ENCODE data around the gene PCBP3.
A peak's percentile ranks its signal among the peaks of the same experiment; 100 is the strongest.
"Not testable (repeated sequence)": the region's sequence is repeated elsewhere in the genome, so short reads cannot be mapped to it uniquely, and the experiment has no call there.

The PCBP3 gene

DNA sequence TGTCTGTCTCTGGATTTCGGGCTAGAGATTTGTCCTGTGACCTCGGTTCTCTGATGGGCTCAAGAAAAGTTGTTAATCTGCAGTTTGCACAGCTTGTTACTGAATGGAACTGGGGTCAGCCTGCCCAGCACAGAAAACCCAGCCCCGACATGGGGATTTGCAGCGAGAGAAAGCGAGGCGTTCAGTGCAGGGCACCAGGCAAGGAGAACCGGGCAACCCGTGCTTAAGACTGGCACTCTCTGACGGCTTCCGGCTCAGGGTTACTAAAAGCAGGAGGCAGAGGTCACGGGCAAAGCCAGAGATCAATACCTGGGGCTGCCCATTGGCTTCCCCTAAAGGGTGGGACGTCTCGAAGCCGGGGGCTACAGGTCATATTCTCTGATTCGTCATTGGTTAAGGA lies 308.2 kb downstream of the PCBP3 start:
- DNase-seq (ENCODE audit: extremely low read depth in 1 of 2, low read depth in 1 of 2): no peak

DNA sequence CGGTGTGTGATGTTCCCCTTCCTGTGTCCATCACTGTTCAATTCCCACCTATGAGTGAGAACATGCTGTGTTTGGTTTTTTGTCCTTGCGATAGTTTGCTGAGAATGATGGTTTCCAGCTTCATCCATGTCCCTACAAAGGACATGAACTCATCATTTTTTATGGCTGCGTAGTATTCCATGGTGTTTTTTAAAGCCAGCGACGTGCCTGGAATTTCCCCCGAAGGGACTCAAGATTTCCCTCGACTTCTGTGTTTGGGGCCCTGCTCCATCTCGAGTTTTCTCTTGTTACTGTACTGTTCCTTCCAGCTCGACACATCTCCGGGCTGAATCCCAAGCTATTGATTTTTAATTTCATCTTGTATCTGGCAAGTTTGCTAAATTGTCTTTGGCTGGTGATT lies 309.0 kb downstream of the PCBP3 start:
- not testable (repeated sequence) for DNase-seq (ENCODE audit: extremely low read depth in 1 of 2, low read depth in 1 of 2)

DNA sequence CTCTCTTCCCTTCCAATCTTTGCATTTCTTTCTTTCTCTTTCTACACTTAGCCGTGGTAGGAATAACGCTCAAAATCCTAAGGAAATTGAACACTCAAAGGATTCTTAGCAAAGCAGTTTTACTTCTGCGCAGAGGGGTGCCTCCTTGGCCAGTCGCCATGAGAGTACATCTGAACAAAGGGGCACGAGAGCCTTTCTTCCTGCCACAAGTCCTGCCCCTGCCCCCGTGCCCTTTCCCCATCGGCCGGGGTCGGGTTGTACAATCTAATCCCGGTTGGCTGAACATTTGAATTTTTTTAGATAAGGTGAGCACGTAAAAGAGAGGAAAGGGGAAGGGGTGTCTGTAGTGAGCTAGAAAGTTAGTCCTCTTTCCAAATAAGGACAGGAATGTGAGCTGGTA lies 309.4 kb downstream of the PCBP3 start:
- no peak for DNase-seq (ENCODE audit: extremely low read depth in 1 of 2, low read depth in 1 of 2)

DNA sequence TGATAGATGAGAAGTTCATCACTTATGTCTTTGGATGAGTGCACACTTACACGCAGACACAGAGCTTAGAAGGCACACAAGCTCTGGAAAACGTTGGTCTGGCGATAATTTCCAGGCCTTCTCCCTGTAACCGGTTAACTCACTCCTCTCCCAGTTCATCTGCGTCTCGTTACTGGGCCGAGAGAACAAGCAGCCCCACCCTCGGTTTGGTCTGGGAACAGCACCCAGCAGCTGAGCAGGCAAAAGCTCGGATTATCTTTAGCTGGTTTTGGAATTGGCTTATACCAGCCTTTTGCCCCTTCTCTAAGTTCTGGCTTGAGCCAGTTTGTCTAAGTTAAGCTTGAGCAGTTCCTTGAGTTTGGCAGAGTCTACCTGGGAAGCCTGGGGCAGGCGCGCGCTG lies 310.7 kb downstream of the PCBP3 start:
- no peak for DNase-seq (ENCODE audit: extremely low read depth in 1 of 2, low read depth in 1 of 2)

DNA sequence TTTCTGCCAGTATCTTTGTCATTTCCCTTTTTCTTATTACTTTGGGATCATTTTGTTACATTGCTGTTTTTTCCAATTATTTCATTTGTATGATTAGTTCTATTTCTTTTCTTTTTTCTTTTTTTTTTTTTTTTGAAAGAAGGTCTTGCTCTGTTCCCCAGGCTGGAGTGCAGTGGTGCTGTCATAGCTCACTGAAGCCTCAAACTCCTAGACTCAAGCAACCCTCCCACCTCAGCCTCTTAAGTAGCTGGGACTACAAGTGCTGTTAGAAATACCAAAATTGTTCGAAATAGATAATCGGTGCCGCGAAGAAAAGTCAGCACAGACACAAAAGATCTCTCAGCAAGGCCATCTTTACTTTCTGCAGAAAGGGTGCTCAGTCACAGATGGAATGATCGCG lies 311.4 kb downstream of the PCBP3 start:
- DNase-seq (ENCODE audit: extremely low read depth in 1 of 2, low read depth in 1 of 2): no peak

DNA sequence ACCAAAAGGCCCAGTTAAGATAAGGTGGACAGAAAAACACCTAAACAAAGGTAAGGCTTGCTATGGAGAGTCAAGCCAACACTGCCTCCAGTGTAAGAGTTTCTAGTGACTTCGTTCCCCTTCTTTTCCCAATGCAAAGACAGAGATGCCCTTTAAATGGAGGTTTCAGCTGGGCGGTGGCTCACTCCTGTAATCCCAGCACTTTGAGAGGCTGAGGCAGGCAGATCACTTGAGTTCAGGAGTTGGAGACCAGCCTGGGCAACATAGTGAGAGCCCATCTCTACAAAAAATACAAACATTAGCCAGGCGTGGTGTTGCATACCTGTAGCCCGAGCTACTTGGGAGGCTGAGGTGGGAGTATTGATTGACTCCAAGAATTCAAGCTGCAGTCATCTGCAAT lies 314.0 kb downstream of the PCBP3 start:
- DNase-seq (ENCODE audit: extremely low read depth in 1 of 2, low read depth in 1 of 2): no peak

DNA sequence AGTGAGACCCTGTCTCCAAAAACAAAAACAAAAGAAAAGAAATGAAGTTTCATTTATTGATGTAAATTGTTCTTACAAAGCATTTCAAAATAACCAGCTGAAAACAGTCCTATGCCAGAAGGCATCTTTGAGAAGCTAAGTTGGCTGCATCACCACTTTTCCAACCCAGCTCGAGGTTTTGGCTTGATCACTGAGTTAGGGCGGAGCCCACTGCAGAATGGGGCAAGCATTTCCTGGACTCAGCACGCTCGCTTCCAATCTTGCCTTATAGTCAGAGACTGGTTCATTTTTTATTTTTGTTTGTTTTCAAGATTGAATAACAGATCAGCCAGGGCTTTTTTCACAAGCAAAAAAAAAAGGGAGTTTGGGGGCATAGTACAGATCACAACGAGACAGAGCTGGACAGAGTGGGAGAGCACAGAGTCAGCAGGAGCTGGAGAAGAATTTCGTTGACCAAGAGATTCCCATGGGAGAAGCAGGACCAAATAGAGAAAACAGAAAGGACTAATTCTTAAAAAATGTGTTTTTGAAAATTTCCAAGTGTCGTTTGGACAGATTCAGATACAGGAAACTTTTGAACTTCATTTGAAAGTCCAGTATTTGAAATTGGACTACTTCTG lies 314.6 kb downstream of the PCBP3 start:
- DNase-seq (ENCODE audit: extremely low read depth in 1 of 2, low read depth in 1 of 2): no peak

DNA sequence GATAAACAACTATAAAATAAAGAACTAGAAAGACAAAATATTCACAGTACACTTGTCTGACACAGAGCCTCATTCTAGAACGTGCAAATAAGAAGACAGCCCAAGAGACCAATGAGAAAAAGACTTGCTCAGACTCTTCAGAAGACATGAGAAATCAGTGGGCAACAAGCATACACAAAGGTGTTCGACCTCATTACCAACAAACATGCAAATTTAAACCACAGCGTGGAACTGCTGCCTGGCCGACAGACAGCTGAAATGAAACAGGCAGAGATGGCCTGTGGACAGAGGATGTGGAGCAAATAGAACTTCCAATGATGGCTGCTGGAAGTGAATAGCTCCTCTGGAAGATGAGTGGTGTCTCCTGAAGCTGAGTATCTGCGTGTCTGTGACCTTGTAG lies 315.7 kb downstream of the PCBP3 start:
- DNase-seq (ENCODE audit: extremely low read depth in 1 of 2, low read depth in 1 of 2): no peak

DNA sequence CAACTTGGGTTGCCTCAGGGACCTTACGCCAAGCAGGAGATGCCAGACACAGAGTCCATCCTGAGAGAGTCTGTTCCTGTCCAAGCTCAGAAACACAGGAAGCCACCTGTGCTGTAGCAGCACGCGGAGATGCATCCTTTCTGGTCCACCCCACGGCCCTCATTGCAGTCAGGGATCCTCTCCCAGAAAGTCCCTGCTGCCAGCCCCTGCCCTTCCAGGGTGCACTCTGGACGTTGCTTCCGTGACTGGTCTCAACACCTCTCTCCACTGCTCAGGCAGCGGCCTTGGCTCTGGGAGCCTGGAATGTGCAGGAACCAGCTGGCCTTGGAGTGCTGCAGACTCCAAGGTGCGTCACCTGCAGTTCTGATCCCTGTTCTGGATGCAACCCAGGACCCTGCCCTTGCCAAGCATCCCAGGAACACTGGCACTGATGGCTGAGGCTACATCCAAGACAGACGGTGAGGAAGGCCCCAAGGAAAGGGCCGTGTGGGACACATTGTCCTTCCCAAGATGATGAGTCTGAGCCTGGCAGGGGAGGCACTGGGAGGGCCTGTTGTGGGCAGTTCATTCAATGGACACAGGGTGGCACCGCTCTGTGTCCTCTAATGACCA lies 316.4 kb downstream of the PCBP3 start:
- DNase-seq (ENCODE audit: extremely low read depth in 1 of 2, low read depth in 1 of 2): no peak

DNA sequence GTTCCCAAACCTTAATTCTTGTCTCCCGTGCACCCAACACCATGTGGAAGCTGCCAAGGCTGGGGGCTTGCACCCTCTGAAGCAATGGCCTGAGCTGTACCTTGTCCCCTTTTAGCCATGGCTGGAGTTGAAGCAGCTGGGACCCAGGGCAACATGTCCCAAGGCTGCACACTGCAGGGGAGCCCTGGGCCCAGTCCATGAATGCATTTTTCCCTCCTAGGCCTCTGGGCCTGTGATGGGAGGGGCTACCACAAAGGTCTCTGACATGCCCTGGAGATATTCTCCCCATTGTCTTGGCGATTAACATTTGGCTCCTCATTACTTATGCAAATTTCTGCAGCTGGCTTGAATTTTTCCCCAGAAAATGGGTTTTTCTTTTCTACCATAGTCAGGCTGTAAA lies 317.9 kb downstream of the PCBP3 start:
- DNase-seq (ENCODE audit: extremely low read depth in 1 of 2, low read depth in 1 of 2): not testable (repeated sequence)

DNA sequence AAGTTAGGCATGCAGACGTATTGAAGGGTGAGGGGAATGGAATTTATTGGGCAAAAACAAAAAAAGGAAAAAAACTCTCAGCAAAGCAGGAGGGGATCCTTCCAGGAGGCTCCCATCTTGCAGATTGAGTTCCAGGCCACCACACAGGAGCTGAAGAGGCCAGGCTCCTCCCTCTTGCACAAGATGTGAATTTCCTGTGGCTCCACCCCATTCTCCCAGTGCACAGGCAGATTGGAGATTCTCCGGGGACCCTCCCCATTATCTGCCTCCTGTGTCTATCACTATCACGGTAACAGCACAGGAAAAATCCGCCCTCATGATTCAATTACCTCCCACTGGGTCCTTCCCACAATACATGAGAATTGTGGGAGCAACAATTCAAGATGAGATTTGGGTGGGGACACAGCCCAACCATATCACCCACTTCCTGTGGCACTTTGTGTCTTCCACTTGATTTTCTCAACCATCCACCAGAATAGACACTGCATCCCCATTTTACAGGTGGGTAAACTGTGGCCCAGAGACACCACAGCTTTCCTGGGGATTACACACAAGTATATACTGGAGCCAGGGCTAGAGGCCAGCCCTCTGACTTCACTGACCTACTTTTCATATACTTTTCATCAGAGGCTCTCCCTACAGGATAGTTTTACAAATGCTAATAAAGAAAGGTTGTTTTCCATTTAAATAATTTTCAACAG lies 319.2 kb downstream of the PCBP3 start:
- no peak for DNase-seq (ENCODE audit: extremely low read depth in 1 of 2, low read depth in 1 of 2)

DNA sequence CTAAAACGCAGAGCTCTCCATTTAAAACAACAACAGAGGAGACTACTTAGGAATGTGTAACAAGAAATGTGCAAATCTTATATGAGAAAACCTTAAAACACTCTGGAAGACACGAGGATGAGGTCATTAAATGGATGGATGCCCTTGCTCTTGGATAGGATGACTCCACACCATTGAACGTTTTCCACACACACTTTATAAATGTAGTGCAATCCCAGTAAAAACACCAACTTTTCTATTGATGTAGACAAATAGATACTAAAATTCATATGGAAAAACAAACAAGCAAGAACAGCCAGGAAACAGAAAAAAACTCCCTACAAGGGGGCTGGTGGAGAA lies 319.7 kb downstream of the PCBP3 start:
- DNase-seq (ENCODE audit: extremely low read depth in 1 of 2, low read depth in 1 of 2): no peak

DNA sequence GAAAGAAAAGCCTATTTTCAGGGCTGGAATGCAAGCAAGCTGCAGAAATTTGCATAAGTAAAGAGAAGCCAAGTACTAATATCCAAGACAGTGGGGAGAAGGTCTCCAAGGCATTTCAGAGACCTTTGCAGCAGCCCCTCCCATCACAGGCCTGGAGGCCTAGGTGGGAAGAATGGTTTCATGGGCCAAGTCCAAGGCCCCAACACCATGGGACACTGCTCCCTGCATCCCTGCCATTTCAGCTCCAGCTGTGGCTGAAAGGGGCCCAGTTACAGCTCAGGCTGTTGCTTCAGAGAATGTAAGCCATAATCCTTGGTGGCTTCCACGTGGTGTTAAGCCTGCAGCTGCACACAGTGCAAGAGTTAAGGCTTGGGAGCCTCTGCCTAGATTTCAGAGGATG lies 321.1 kb downstream of the PCBP3 start:
- DNase-seq (ENCODE audit: extremely low read depth in 1 of 2, low read depth in 1 of 2): no peak

DNA sequence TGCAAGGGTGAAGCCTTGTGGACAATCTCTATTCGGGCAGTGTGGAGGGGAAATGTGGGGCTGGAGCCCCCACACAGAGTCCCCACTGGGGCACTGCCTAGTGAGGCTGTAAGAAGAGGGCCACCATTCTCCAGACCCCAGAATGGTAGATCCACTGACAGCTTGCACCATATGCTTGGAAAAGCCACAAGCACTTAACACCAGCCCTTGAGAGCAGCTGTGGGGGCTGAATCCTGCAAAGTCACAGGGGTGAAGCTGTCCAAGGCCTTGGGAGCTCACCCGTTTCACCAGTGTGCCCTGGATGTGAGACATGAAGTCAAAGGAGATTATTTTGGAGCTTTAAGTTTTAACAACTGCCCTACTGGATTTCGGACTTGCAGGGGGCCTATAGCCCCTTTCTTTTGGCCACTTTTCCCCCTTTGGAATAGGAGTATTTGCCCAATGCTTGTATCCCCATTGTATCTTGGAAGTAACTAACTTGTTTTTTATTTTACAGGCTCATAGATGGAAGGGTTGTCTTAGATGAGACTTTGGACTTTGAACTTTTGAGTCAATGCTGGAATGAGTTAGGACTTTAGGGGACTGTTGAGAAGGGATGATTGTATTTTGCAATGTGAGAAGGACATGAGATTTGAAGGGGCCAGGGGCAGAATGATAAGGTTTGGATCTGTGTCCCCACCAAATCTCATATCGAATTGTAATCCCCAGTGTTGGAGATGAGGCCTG lies 321.7 kb downstream of the PCBP3 start:
- no peak for DNase-seq (ENCODE audit: extremely low read depth in 1 of 2, low read depth in 1 of 2)

DNA sequence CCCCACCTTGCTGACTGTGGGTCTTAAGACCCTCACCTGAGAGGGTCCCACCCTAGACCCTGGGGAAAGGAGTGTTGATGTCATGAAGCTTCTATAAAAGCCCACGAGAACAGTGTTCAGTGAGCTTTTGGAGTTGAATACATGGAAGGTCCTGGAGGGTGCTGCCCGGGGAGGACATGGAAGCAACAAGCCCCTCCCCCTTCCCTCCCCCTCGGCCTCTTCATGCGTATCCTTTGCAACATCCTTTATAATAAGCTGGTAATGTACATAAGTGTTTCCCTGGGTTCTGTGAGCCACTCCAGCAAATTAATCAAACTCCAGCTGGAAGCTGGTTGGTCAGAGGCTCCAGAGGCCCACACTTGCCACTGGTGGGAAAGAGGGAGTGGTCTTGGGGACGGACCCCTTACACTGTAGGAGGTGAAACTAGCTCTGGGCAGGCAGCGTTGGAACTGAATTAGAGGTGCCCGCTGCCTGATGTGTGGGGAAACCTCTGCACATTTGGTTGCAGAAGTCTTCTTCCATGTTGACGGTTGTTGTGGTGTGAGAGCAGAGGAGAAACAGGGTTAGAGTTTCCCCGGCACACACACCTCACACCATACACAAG lies 323.4 kb downstream of the PCBP3 start:
- no peak for DNase-seq (ENCODE audit: extremely low read depth in 1 of 2, low read depth in 1 of 2)

DNA sequence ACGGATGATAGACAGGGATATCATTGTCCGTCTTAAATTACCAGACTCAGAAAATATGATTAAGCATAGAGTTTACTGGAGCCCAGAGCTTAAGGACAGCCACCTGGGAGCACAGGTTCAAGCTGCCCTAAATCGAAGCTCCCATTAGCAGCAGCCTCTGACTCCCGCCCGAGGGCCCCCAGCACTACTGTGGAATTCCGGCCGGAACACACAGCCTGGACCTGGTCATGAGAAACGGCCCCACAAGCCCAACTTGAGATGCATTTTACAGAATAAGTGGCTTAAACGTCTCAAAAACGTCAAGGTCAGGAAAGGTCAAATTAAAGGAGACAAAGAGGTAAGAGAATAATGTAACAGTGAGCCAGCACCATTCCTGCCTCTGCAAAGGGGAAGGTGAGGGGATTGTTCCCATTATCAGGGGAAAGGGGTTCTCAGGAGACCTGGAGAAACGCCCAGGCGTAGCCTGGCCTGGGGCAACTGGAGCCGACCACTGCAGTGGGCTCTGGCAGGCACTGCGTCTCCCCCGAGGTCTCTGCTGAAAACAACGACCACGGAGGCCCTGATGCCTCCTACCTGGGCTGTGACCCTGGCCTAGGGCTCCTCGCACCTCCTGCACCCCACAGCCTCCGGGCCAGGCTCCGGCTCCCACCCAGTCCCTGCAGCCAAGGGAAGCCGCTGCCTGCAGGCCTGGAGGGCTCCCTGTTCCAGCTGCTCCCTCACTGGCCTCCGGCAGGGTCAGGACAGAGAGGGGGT lies 326.6 kb downstream of the PCBP3 start:
- DNase-seq (ENCODE audit: extremely low read depth in 1 of 2, low read depth in 1 of 2): no peak

DNA sequence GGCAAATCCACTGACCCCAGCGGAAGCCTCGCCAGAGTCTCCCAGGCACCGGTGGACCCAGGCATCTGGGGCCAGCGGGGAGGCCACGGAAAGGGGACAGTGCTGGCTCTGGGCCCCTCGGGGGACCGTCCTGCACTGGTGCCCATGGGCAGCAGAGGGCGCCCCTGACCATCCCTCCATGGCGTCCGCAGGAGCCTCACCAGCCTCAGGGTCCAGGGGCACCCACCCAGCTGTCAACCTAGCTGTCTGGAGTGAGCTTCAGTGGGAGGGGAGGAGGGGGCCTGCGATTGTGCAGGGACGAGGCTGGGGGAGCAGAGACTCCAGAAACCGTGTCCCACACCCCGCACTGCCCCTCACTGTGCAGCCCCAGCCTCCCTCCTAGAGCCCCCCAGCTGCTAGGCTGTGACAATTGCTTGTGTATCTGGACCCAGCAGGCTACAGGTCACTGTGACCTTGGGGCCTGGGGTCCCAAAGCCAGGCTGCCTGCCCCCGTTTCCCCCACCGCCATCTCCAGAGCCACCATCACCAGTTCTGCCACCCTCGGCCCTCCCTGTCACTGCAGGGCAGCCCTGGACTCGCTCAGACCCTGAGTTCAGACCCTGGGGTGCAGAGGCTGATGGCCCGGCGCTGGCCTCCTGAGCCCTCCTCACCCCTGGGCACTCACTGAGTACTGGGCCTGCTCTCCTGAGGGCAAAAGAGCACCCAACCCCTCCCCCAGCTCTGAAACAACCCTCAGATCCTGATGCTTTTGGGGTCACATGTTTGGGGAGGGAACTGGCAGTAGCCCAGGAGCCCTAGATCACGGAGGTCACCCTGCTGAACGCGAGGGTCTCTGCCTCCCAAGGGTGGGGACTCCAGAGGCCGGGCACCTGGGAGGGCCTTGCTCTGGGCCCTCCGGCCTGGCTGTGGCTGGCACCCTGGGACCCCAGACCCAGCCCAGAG lies 327.4 kb downstream of the PCBP3 start:
- peak in 1 of 2 donors; percentile 25 for DNase-seq (ENCODE audit: extremely low read depth in 1 of 2, low read depth in 1 of 2)

DNA sequence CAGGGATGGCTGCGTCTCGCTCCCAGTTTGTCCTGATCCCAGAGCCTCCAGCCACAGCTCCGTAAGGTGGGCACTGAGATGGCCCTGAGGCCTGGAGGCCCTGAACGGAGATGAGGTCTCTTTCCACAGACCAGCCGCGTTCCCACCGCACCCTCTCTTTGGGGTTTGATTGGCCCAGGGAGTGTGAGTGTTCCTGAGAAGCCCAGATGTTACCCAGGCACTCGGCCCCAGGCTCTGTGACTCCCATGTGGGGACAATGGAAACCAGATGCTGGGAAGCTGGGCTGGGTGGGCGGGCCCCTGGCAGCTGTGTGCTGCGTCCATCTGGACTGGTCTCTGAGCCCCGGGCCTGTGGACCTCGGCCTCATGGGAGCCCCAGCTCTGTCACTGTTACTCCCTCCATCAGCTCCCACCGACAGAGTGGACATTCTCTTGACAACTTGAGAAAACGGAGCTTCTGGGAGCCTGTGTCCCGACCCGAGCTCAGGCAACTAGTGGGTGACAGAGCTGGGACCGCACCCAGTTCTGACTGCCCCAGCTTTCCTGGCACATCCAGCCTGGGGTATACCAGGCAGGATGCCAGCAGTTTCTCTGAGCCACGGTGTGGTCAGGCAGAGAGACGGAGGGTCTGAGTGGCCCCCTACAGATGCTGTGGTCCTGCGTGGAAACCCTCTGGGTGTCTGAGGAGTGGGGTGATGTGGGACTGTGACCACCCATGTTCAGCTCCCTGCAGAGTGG lies 328.3 kb downstream of the PCBP3 start:
- DNase-seq (ENCODE audit: extremely low read depth in 1 of 2, low read depth in 1 of 2): no peak

DNA sequence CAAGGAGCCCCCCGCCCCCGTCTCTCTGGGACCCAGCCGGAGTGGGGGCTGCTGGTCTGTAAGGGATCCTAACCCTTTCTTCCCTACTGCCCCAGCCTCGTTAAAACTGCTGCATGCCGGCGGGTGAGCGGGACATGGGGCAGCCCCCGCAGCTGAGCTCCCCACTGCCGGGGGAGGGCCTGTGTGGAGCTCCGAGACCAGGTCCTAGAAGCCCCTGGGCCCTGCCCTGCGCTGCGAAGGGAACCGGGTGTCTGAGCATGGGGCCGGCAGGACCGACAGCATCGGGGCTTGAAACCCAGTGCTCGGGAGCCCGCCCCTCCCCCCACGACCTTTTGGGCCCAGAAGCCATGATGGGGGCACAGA lies 328.8 kb downstream of the PCBP3 start:
- DNase-seq (ENCODE audit: extremely low read depth in 1 of 2, low read depth in 1 of 2): no peak
